ENCODE results near the gene FTO. TPM values are rescaled to one million over a fixed set of nuclear protein-coding genes. Genes with fewer than 3 reads are reported as not detected.
"Not testable (repeated sequence)": the region's sequence is repeated elsewhere in the genome, so short reads cannot be mapped to it uniquely, and the experiment has no call there.

FTO gene
- total RNA-seq, 4 donors from 2014 or later, result 70.9 to 89.7 (median 86.8) TPM

DNA sequence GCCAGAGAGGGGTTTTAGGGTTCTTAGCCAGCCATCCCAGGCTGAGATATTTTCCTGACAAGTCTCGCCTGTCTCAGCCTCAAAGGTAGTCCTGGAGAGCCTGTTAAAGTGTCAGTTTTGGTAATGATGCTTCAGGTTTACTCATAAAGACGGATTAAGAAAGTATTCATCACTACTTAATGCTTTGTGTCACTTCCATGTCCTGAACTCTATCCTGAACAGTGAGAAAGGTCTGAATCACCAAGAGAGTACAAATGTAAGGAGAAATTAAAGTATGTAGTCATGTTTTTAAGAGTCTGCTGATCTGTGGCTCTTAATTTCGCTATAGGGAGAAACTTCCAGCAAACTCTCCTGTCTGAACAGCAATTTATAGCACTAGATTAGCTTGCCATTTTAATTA, 14.3 kb upstream of the FTO start:
- DNase-seq (ENCODE audit: low spot score), result no peak
- no peak for ATAC-seq (ENCODE audit: low FRiP score)
- TF ChIP-seq, protein P1, sequence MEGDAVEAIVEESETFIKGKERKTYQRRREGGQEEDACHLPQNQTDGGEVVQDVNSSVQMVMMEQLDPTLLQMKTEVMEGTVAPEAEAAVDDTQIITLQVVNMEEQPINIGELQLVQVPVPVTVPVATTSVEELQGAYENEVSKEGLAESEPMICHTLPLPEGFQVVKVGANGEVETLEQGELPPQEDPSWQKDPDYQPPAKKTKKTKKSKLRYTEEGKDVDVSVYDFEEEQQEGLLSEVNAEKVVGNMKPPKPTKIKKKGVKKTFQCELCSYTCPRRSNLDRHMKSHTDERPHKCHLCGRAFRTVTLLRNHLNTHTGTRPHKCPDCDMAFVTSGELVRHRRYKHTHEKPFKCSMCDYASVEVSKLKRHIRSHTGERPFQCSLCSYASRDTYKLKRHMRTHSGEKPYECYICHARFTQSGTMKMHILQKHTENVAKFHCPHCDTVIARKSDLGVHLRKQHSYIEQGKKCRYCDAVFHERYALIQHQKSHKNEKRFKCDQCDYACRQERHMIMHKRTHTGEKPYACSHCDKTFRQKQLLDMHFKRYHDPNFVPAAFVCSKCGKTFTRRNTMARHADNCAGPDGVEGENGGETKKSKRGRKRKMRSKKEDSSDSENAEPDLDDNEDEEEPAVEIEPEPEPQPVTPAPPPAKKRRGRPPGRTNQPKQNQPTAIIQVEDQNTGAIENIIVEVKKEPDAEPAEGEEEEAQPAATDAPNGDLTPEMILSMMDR (IDR thresholded peaks at IDR 0.05), result no peak

DNA sequence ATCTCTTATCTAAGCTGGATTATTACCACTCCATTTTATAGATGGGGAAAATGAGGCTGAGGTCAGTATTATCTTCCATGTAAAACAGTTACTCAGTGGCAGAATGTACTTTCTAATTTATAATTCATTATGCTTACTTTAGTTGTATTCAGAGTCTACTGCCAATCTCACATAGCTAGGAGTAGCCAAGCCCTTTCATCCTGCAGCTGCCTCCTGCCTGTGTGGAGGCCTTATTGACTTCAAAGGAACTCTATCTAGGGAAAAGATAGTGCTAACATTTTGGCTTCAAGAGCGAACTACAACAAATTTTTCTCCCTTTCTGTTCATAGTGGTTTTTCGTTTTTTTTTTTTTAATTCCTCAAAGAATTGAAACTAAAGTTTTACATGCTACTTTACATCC, 13.2 kb upstream of the FTO start:
- no peak for ATAC-seq (ENCODE audit: low FRiP score)
- DNase-seq (ENCODE audit: low spot score), result no peak
- TF ChIP-seq, protein P1 (IDR thresholded peaks at IDR 0.05), result no peak

DNA sequence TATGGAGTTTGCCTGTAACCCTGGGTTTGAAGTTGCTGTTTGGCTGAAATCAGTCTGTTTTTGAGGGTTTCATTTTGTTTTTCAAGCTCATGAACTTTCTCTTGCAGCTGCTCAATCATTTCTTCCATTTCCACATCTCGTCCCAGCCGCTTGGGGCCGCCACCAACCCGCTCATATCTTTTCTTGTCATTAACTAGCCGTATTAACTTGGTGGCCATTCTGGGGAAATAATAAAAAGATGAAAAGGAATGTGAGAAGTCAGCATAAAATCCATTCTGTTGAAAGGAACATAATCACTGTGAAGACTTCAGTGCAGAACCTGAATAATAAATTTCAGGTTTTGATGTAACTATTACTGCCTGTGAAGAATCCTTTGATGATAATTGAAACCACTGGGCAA, 11.8 kb upstream of the FTO start:
- TF ChIP-seq, protein P1 (IDR thresholded peaks at IDR 0.05), result no peak
- DNase-seq (ENCODE audit: low spot score) (no peak), ATAC-seq (ENCODE audit: low FRiP score) (no peak)

DNA sequence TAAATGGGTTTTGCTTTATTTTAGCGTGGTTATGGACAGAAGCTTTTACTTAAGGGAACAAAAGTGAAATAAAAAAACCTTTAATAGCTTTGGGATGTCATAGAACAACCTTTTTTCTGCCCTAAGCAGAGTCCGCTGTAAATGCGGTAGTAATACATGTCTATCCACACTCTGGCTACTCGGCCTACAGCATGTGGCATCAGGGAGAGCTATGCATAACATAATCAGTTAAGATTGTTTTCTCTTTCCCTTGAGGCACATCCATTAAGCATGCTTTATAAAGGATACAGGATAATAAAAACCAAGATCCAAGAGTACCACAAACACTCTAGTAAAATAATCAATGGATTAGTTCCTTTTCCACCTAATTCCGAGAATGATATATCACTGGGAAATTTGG, 10.6 kb upstream of the FTO start:
- ATAC-seq (ENCODE audit: low FRiP score) (no peak), DNase-seq (ENCODE audit: low spot score) (no peak)
- TF ChIP-seq, protein P1 (IDR thresholded peaks at IDR 0.05), result no peak

DNA sequence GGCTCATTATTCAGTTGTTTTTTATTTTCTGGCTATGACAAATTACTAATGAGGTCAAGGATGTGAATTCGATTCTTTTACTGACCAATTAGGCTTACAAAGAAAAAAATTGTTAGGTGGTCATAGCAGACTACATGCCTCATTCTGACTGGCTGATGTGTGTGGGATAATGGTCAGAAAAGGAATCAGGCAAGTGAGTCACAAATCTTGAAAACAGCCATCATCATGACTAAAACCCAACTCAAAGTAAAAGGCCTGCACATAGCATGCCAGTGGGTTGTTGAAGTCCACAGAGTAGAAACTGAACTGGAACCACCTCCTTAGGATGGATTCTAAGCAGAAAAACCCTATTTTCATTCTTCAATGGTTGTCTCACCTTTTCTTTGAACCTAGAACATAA, 8.9 kb upstream of the FTO start:
- DNase-seq (ENCODE audit: low spot score), result no peak
- ATAC-seq (ENCODE audit: low FRiP score), result no peak
- TF ChIP-seq, protein P1 (IDR thresholded peaks at IDR 0.05), result no peak

DNA sequence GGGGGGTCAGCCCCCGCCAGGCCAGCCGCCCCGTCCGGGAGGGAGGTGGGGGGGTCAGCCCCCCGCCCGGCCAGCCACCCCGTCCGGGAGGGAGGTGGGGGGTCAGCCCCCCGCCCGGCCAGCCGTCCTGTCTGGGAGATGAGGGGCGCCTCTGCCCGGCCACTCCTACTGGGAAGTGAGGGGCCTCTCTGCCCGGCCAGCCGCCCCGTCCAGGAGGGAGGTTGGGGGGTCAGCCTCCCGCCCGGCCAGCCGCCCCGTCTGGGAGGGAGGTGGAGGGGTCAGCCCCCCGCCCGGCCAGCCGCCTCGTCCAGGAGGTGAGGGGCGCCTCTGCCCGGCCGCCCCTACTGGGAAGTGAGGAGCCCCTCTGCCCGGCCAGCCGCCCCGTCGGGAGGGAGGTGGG, 5.7 kb upstream of the FTO start:
- ATAC-seq (ENCODE audit: low FRiP score); DNase-seq (ENCODE audit: low spot score): not testable (repeated sequence)

DNA sequence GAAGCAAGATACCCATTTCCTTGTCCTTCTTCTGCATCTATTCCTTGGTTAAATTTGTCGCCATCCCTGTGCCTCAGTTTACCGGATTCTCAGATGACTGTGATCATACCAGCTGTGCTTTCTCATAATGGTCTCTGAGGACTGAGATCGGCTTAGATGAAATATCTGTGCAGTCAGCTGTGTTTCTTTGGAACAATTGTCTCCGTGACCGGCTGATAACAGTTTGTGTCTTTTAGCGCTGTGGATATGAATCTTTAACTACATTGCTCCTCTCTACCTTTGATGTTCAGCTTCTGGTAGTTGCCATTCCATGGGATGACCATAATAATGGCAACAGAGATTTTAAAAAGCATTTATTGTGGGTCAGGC, 473 bp downstream of the FTO start:
- ATAC-seq (ENCODE audit: low FRiP score) (no peak), DNase-seq (ENCODE audit: low spot score) (no peak)
- TF ChIP-seq, protein P1 (IDR thresholded peaks at IDR 0.05), result no peak

DNA sequence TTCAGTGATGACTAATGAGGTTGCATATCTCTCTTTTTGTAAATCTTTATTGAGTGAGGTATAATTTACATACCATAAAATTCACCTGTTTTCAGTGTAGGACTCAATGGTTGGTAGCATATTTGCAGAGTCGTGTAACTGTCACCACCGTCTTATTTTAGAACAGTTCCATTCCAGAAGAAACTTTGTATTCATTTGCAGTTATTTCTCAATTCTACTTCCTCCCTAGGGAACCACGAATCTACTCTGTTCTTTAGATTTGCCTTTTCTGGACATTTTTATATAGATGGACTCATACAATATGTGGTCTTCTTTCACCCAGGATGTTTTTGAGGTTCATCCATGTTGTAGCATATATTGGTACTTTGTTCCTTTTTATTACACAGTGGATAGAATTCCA, 3.7 kb downstream of the FTO start:
- DNase-seq (ENCODE audit: low spot score) (no peak), ATAC-seq (ENCODE audit: low FRiP score) (no peak)
- TF ChIP-seq, protein P1 (IDR thresholded peaks at IDR 0.05), result no peak

Data from omental fat pad (tissue), 4 donors.